Uterus (tissue), 2 donors: Measurements from ENCODE around the gene RNF167.

ENCODE experiments used
- POLR2A ChIP-seq, 2 donors: fragments of 450-650 bp; IDR thresholded peaks; one replicate each; pipeline ENCODE4 v1.6.1; 2016; ENCODE audit warnings: antibody characterized with exemption in 2 of 2, mild to moderate bottlenecking in 1 of 2, moderate library complexity in 1 of 2
- TF ChIP-seq, protein P1 (sequence below), 4 experiments: fragments of 200-600 bp in 2 of 4; fragments of 450-650 bp in 2 of 4; sonication (generic) in 2 of 4; IDR thresholded peaks; one replicate each; pipeline ENCODE4 v1.5.1; 2016 to 2019; ENCODE audit warnings: antibody characterized with exemption in 4 of 4, mild to moderate bottlenecking in 2 of 4, moderate library complexity in 1 of 4

- TF ChIP-seq POLR2A (IDR thresholded peaks at IDR 0.05): no peak
- TF ChIP-seq, protein P1, sequence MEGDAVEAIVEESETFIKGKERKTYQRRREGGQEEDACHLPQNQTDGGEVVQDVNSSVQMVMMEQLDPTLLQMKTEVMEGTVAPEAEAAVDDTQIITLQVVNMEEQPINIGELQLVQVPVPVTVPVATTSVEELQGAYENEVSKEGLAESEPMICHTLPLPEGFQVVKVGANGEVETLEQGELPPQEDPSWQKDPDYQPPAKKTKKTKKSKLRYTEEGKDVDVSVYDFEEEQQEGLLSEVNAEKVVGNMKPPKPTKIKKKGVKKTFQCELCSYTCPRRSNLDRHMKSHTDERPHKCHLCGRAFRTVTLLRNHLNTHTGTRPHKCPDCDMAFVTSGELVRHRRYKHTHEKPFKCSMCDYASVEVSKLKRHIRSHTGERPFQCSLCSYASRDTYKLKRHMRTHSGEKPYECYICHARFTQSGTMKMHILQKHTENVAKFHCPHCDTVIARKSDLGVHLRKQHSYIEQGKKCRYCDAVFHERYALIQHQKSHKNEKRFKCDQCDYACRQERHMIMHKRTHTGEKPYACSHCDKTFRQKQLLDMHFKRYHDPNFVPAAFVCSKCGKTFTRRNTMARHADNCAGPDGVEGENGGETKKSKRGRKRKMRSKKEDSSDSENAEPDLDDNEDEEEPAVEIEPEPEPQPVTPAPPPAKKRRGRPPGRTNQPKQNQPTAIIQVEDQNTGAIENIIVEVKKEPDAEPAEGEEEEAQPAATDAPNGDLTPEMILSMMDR (IDR thresholded peaks at IDR 0.05): no peak
Observed at GRCh38 chr17:4935650-4936049, 4.4 kb upstream of the RNF167 start.
